DMS79 (cell line): ENCODE measurements around the gene ZBTB7C.

Experiments used
- DNase-seq: peaks from one replicate; lab custom pipeline; 2025; lab: John Stamatoyannopoulos, UW

The ZBTB7C gene

GRCh38 chr18:48116017-48116416 is 293.2 kb downstream of the ZBTB7C start:
- no peak for DNase-seq

GRCh38 chr18:48113691-48114090 is 295.5 kb downstream of the ZBTB7C start:
- DNase-seq: no peak

GRCh38 chr18:48111587-48111986 is 297.6 kb downstream of the ZBTB7C start:
- no peak for DNase-seq

GRCh38 chr18:48110797-48111196 is 298.4 kb downstream of the ZBTB7C start:
- DNase-seq: no peak

- no peak for DNase-seq
Observed at GRCh38 chr18:48109961-48110493, 299.2 kb downstream of the ZBTB7C start.

- DNase-seq: no peak
Observed at GRCh38 chr18:48108136-48108535, 301.0 kb downstream of the ZBTB7C start.

- DNase-seq: no peak
Observed at GRCh38 chr18:48106976-48107781, 302.0 kb downstream of the ZBTB7C start.

- peak; percentile 29 for DNase-seq
Observed at GRCh38 chr18:48106498-48106897, 302.7 kb downstream of the ZBTB7C start.

GRCh38 chr18:48105317-48105716 is 303.9 kb downstream of the ZBTB7C start:
- no peak for DNase-seq

- no peak for DNase-seq
Observed at GRCh38 chr18:48104705-48105104, 304.5 kb downstream of the ZBTB7C start.

- DNase-seq: peak; percentile 78
Observed at GRCh38 chr18:48100651-48101165, 308.5 kb downstream of the ZBTB7C start.

GRCh38 chr18:48100165-48100575 is 309.0 kb downstream of the ZBTB7C start:
- DNase-seq: peak; percentile 78

- no peak for DNase-seq
Observed at GRCh38 chr18:48099481-48100164, 309.6 kb downstream of the ZBTB7C start.

- no peak for DNase-seq
Observed at GRCh38 chr18:48098538-48098937, 310.6 kb downstream of the ZBTB7C start.

GRCh38 chr18:48098007-48098406 is 311.2 kb downstream of the ZBTB7C start:
- DNase-seq: no peak

GRCh38 chr18:48095726-48096125 is 313.5 kb downstream of the ZBTB7C start:
- DNase-seq: no peak

GRCh38 chr18:48093104-48093503 is 316.1 kb downstream of the ZBTB7C start:
- DNase-seq: no peak

GRCh38 chr18:48091869-48092497 is 317.2 kb downstream of the ZBTB7C start:
- no peak for DNase-seq

GRCh38 chr18:48090702-48091101 is 318.5 kb downstream of the ZBTB7C start:
- DNase-seq: no peak

- no peak for DNase-seq
Observed at GRCh38 chr18:48090021-48090420, 319.2 kb downstream of the ZBTB7C start.

- no peak for DNase-seq
Observed at GRCh38 chr18:48085781-48086487, 323.2 kb downstream of the ZBTB7C start.

- DNase-seq: no peak
Observed at GRCh38 chr18:48084858-48085257, 324.3 kb downstream of the ZBTB7C start.
